ENCODE results near the gene MMP17.

DNA sequence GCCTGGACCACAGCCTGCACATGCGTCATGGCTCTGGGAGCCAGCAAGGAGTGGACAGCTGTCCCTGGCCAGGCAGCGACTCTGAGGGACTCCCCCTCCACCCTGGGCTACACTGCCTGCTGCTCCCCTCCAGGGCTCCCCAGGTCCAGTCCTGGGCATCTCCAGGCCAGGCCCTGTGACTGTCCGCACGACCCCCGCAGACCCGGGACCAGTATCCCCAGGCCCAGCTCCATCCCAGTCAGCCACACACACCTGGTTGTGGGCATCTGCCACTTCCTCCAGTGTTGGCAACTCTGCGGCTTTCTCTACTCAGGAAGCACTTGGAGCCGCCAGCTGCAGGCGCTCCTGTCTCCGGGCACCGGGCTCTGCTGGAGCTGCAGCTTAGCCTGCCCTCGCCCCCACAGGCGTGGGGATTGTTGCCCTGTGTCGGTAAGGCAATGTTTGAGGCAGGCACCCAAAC lies 68.6 kb downstream of the MMP17 start:
- TF ChIP-seq, protein P1, sequence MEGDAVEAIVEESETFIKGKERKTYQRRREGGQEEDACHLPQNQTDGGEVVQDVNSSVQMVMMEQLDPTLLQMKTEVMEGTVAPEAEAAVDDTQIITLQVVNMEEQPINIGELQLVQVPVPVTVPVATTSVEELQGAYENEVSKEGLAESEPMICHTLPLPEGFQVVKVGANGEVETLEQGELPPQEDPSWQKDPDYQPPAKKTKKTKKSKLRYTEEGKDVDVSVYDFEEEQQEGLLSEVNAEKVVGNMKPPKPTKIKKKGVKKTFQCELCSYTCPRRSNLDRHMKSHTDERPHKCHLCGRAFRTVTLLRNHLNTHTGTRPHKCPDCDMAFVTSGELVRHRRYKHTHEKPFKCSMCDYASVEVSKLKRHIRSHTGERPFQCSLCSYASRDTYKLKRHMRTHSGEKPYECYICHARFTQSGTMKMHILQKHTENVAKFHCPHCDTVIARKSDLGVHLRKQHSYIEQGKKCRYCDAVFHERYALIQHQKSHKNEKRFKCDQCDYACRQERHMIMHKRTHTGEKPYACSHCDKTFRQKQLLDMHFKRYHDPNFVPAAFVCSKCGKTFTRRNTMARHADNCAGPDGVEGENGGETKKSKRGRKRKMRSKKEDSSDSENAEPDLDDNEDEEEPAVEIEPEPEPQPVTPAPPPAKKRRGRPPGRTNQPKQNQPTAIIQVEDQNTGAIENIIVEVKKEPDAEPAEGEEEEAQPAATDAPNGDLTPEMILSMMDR (IDR thresholded peaks at IDR 0.05; ENCODE audit: low read depth, low read length) = no peak
- TF ChIP-seq, protein P2, sequence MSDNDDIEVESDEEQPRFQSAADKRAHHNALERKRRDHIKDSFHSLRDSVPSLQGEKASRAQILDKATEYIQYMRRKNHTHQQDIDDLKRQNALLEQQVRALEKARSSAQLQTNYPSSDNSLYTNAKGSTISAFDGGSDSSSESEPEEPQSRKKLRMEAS (IDR thresholded peaks at IDR 0.05; ENCODE audit: low read depth, low read length) = no peak
- no peak for TF ChIP-seq POLR2A (IDR thresholded peaks at IDR 0.05; ENCODE audit: extremely low read depth, insufficient read length)

Data from NB4 (cell line).